ENCODE measurements around the gene SETD1A.

- TF ChIP-seq CTCF (conservative IDR thresholded peaks at IDR 0.05 in 1 of 2, IDR thresholded peaks at IDR 0.05 in 1 of 2; ENCODE audit: low read depth in 1 of 2, low read length in 2 of 2) (no peak), EZH2 (IDR thresholded peaks at IDR 0.05; ENCODE audit: low read length, missing control alignments) (no peak)
Observed at GRCh38 chr16:30985401-30986128, 28.0 kb downstream of the SETD1A start.
